ENCODE results near the gene FOXF2.

FOXF2 gene

DNA sequence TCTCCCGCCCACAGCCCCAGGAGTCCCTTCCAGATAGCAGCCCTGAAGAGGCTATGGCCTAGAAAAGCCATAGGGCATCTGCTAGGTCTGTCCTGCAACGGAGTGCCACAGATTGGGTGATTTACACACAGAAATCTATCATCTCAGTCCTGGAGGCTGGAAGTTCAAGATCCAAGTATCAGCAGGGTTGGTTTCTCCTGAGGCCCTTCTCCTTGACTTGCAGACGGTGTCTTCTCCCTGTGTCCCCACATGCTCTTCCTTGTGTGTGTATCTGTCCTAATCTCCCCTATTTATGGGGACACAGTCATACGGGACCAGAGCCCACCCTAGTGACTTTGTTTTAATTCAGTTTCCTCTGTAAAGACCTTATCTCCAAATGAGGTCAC is 15.3 kb downstream of the FOXF2 start:
- no peaks in the 10 kb centered on the region for H3K4me1 ChIP-seq (ENCODE audit: control insufficient read depth, insufficient read depth, low read length)
- no peak overlapping the region for H3K4me2 ChIP-seq (ENCODE audit: low read length)
- no peaks in the 10 kb centered on the region for H3K9me3 ChIP-seq (replicated peaks; ENCODE audit: low read length)
- peaks cover 6% of the 10 kb centered on the region for H3K27me3 ChIP-seq (ENCODE audit: control insufficient read depth, insufficient read depth, low read length)
- H3K9ac ChIP-seq (ENCODE audit: low read depth, low read length): no peak overlapping the region
- H3K36me3 ChIP-seq (ENCODE audit: insufficient read depth, low read length): no peaks in the 10 kb centered on the region
- H3K4me3 ChIP-seq (ENCODE audit: low read length): no peak overlapping the region

DNA sequence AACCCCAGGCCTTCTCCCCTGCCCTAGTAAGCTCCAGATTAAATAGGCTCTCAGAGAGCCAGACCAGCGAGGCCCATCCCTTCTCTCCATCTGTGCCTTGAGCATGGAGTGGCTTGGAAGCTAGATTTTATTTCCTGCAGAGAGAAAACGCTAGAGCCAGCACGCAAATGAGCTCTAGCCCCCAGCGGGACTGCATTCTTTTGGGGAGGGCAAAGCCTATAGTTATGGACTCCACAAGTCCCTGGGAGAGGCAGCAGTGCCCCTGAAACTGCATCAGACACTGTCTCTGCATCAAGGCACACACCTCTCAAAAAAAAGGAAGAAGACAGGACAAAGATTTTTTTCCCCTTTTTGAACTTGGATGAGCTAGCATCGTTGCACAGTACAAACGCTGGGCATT is 15.8 kb downstream of the FOXF2 start:
- Histone ChIP-seq H3K4me2 (ENCODE audit: low read length) (no peak overlapping the region), H3K9ac (ENCODE audit: low read depth, low read length) (no peak overlapping the region), H3K27me3 (ENCODE audit: control insufficient read depth, insufficient read depth, low read length) (peaks cover 7% of the 10 kb centered on the region), H3K36me3 (ENCODE audit: insufficient read depth, low read length) (no peaks in the 10 kb centered on the region), H3K9me3 (replicated peaks; ENCODE audit: low read length) (no peaks in the 10 kb centered on the region), H3K4me3 (ENCODE audit: low read length) (no peak overlapping the region), H3K4me1 (ENCODE audit: control insufficient read depth, insufficient read depth, low read length) (no peaks in the 10 kb centered on the region)

GRCh38 chr6:1406306-1407072 is 17.1 kb downstream of the FOXF2 start:
- no peak overlapping the region for H3K4me3 ChIP-seq (ENCODE audit: low read length)
- peaks cover 12% of the 10 kb centered on the region for H3K27me3 ChIP-seq (ENCODE audit: control insufficient read depth, insufficient read depth, low read length)
- H3K4me1 ChIP-seq (ENCODE audit: control insufficient read depth, insufficient read depth, low read length): no peaks in the 10 kb centered on the region
- H3K9ac ChIP-seq (ENCODE audit: low read depth, low read length): no peak overlapping the region
- no peaks in the 10 kb centered on the region for H3K9me3 ChIP-seq (replicated peaks; ENCODE audit: low read length)
- H3K4me2 ChIP-seq (ENCODE audit: low read length): no peak overlapping the region
- no peaks in the 10 kb centered on the region for H3K36me3 ChIP-seq (ENCODE audit: insufficient read depth, low read length)

- Histone ChIP-seq H3K27me3 (ENCODE audit: control insufficient read depth, insufficient read depth, low read length) (peaks cover 16% of the 10 kb centered on the region), H3K4me1 (ENCODE audit: control insufficient read depth, insufficient read depth, low read length) (no peaks in the 10 kb centered on the region), H3K4me2 (ENCODE audit: low read length) (no peak overlapping the region), H3K9ac (ENCODE audit: low read depth, low read length) (no peak overlapping the region), H3K9me3 (replicated peaks; ENCODE audit: low read length) (no peaks in the 10 kb centered on the region), H3K4me3 (ENCODE audit: low read length) (no peak overlapping the region), H3K36me3 (ENCODE audit: insufficient read depth, low read length) (no peaks in the 10 kb centered on the region)
Measured at GRCh38 chr6:1407499-1407990, 18.2 kb downstream of the FOXF2 start.

DNA sequence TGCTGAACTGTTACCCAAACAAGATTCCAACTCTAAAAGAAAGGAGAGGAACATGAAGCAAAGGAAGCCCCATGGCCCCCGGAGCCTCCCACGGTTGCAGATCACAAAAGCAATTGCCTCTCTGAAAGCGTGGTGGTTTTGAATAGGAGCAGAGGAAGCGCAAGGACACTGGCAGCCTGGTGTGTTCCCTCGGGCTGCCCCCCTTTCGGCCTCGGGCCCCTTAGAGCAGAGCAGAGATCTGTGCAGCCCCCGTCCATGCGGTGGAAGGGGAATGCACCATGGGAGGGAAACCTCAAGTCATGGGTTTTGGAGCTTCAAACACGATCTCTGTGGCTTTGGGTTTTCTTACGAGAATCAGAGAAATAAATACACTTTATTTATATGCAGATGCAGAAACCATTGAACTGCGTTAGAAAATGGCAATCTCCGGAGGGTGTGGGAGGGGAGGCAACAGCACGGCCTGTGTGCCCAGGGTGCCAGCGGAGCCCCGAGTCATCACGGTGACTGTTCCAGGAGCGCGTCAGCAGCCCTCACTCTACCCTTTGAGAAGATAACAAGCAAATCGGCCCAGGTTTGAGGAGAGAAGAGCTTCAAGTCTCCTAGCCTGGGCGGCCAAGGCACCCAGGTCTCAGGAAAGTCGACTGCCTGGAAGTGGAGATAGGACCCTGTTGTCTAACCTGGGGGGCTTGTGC is 20.5 kb downstream of the FOXF2 start:
- Histone ChIP-seq H3K4me1 (ENCODE audit: control insufficient read depth, insufficient read depth, low read length) (no peaks in the 10 kb centered on the region), H3K9me3 (replicated peaks; ENCODE audit: low read length) (no peaks in the 10 kb centered on the region), H3K9ac (ENCODE audit: low read depth, low read length) (no peak overlapping the region), H3K27me3 (ENCODE audit: control insufficient read depth, insufficient read depth, low read length) (peaks cover 32% of the 10 kb centered on the region), H3K36me3 (ENCODE audit: insufficient read depth, low read length) (no peaks in the 10 kb centered on the region), H3K4me2 (ENCODE audit: low read length) (no peak overlapping the region), H3K4me3 (ENCODE audit: low read length) (no peak overlapping the region)

- Histone ChIP-seq H3K4me1 (ENCODE audit: control insufficient read depth, insufficient read depth, low read length) (no peaks in the 10 kb centered on the region), H3K27me3 (ENCODE audit: control insufficient read depth, insufficient read depth, low read length) (peaks cover 28% of the 10 kb centered on the region), H3K36me3 (ENCODE audit: insufficient read depth, low read length) (no peaks in the 10 kb centered on the region), H3K9me3 (replicated peaks; ENCODE audit: low read length) (no peaks in the 10 kb centered on the region), H3K4me2 (ENCODE audit: low read length) (no peak overlapping the region), H3K9ac (ENCODE audit: low read depth, low read length) (no peak overlapping the region), H3K4me3 (ENCODE audit: low read length) (no peak overlapping the region)
Measured at GRCh38 chr6:1412901-1413300, 23.5 kb downstream of the FOXF2 start.

DNA sequence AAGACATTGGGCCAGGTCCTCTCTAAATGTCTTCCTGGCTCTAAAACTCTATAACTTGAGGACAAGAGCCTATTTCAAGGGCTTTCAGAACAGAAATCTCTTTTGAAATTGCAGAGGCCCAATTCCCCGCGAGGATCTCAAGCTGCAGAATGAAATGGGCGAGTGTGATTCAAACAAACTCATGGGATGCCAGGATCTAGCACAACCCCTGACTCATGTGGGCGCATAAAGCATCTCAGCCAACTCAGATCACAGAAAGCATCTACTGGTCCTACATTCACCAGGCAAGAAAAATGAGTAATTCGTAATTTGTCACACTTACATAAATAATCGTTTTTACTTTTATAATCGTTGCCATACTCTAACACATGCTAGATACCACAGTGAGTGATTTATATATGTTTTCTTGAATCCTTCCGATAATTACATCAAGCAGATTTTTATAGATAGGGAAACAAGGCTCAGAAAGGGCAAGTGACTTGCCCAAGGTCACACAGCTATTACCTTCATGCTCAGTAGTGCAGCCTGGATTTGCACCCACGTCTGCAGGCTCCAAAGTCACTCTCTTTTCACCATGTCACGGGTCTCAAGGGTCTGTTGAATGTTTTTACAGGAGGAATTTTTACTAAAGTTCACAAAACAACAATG is 26.2 kb downstream of the FOXF2 start:
- Histone ChIP-seq H3K4me1 (ENCODE audit: control insufficient read depth, insufficient read depth, low read length) (no peaks in the 10 kb centered on the region), H3K4me2 (ENCODE audit: low read length) (no peak overlapping the region), H3K9me3 (replicated peaks; ENCODE audit: low read length) (no peaks in the 10 kb centered on the region), H3K27me3 (ENCODE audit: control insufficient read depth, insufficient read depth, low read length) (peaks cover 25% of the 10 kb centered on the region), H3K36me3 (ENCODE audit: insufficient read depth, low read length) (no peaks in the 10 kb centered on the region), H3K4me3 (ENCODE audit: low read length) (no peak overlapping the region), H3K9ac (ENCODE audit: low read depth, low read length) (no peak overlapping the region)

DNA sequence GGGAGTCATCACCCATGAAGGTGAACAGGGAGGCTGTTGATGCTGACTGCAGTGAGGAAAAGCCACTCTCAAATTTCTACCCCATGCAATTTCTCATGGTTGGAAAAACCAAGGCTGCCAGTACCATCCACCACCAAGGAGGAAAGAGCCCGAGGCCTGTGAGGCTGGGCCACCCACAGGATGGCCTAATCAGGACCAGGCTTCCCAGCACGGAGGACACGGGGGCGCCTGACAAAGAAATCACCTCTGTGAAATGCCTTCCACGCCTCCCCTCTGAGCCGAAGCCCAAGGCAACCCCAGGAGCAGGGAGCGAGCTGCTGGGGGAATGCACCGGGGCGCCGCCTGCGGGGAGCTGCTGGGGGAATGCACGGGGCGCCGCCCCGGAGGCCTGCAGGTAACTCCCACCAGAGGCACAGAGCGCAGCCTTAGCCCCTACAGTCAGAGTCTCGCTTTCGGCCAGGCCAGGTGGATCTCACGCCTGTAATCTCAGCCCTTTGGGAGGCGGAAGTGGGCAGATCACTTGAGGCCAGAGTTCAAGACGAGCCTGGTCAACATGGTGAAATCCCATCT is 26.9 kb downstream of the FOXF2 start:
- Histone ChIP-seq H3K4me2 (ENCODE audit: low read length) (no peak overlapping the region), H3K4me1 (ENCODE audit: control insufficient read depth, insufficient read depth, low read length) (no peaks in the 10 kb centered on the region), H3K4me3 (ENCODE audit: low read length) (no peak overlapping the region), H3K9ac (ENCODE audit: low read depth, low read length) (no peak overlapping the region), H3K9me3 (replicated peaks; ENCODE audit: low read length) (no peaks in the 10 kb centered on the region), H3K27me3 (ENCODE audit: control insufficient read depth, insufficient read depth, low read length) (peaks cover 21% of the 10 kb centered on the region), H3K36me3 (ENCODE audit: insufficient read depth, low read length) (no peaks in the 10 kb centered on the region)

DNA sequence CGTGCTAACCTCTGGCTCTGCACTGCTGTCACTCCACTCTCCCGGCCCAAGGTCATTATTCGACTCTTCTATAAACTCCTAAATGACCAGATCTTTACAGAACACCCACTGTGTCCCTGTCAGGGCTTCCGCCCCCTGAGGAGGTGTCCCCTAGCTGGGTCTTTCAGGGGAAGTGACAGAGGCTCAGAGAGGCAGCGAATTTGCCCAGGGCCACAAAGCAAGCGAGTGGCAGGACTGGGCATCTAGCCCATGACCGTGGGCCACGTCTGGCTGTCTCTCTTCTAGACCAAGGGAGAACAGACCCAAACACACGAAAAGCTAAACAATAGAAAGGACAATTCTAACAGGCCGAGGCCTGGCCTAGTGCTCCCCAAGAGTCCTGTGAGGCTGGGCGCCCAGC is 27.4 kb downstream of the FOXF2 start:
- H3K4me3 ChIP-seq (ENCODE audit: low read length): no peak overlapping the region
- H3K27me3 ChIP-seq (ENCODE audit: control insufficient read depth, insufficient read depth, low read length): peaks cover 20% of the 10 kb centered on the region
- no peak overlapping the region for H3K9ac ChIP-seq (ENCODE audit: low read depth, low read length)
- no peaks in the 10 kb centered on the region for H3K36me3 ChIP-seq (ENCODE audit: insufficient read depth, low read length)
- no peaks in the 10 kb centered on the region for H3K4me1 ChIP-seq (ENCODE audit: control insufficient read depth, insufficient read depth, low read length)
- H3K4me2 ChIP-seq (ENCODE audit: low read length): no peak overlapping the region
- no peaks in the 10 kb centered on the region for H3K9me3 ChIP-seq (replicated peaks; ENCODE audit: low read length)

GRCh38 chr6:1417718-1418117 is 28.3 kb downstream of the FOXF2 start:
- Histone ChIP-seq H3K27me3 (ENCODE audit: control insufficient read depth, insufficient read depth, low read length) (peaks cover 14% of the 10 kb centered on the region), H3K9ac (ENCODE audit: low read depth, low read length) (no peak overlapping the region), H3K4me2 (ENCODE audit: low read length) (no peak overlapping the region), H3K36me3 (ENCODE audit: insufficient read depth, low read length) (no peaks in the 10 kb centered on the region), H3K9me3 (replicated peaks; ENCODE audit: low read length) (no peaks in the 10 kb centered on the region), H3K4me3 (ENCODE audit: low read length) (no peak overlapping the region), H3K4me1 (ENCODE audit: control insufficient read depth, insufficient read depth, low read length) (no peaks in the 10 kb centered on the region)

DNA sequence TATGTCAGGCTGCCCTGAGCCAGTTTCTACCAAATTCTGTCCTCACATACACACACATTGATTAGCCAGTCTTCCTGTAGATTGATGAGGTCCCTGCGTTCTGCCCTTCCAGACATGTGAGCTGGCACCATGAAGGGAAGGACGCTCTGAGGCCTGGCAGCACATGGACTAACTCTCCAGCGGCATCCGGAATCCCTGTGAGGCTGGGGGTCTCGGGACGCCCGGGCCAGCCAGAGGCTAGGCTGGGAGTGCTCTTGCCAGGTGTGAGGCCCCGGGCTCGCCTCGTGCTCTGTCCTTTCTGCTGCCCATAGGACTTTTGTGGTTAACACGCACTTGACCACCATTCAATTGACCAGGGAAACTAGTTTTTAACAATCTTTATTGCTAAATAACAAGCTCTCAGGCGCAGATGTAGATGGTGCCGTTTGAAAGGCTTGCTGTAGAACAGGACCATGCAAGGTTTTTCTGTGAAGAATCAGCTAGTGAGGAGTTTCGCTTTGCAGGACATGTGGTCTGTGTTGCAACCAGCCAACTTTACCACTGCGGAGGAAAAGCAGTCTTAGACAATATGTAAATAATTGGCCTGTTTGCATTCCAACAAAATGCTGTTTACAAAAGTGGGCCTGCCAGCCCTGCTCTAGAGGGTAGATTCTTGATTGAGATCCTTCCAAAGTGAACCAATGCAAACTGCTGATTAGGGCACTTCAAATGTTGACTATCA is 29.3 kb downstream of the FOXF2 start:
- Histone ChIP-seq H3K9me3 (replicated peaks; ENCODE audit: low read length) (no peaks in the 10 kb centered on the region), H3K36me3 (ENCODE audit: insufficient read depth, low read length) (no peaks in the 10 kb centered on the region), H3K27me3 (ENCODE audit: control insufficient read depth, insufficient read depth, low read length) (peaks cover 13% of the 10 kb centered on the region), H3K9ac (ENCODE audit: low read depth, low read length) (no peak overlapping the region), H3K4me2 (ENCODE audit: low read length) (no peak overlapping the region), H3K4me3 (ENCODE audit: low read length) (no peak overlapping the region), H3K4me1 (ENCODE audit: control insufficient read depth, insufficient read depth, low read length) (no peaks in the 10 kb centered on the region)

All from skeletal muscle satellite cell (primary cell).